ENCODE measurements around the gene COG8. TPM values are rescaled to one million over a fixed set of nuclear protein-coding genes. Genes with fewer than 3 reads are reported as not detected.
A peak's percentile ranks its signal among the peaks of the same experiment; 100 is the strongest.

Gene COG8
- total RNA-seq, 1 donor from 2014 or later: 46.2 TPM

DNA sequence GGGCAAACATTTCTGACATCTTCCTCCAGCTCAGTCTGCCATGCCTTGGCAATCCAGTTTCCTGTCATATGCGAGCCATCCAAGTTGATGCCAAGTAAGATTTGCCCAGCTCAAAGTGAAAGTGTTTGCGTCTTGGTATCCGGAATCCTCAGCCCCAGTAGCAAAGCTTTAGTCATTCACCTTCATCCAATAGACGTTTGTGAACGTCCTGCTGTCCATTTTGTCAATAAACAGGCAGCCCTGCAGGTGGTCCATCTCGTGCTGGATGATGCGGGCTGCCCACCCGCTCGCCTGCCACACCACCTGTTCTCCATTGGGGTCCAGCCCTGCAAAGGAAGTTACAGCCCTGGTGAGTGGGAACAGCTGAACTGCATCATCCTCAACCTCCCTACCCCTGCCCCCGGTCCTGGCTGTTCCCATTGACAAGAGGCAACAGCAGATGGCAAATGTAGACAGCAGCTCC is 10.5 kb downstream of the COG8 start:
- H3K27ac ChIP-seq: no peak overlapping the region
- peaks cover 0 to 27% of the 10 kb centered on the region in 2 donors for H3K36me3 ChIP-seq
- DNase-seq (ENCODE audit: extremely low spot score in 2 of 2): no peak
- H3K4me1 ChIP-seq: peaks cover 70% of the 10 kb centered on the region
- intact Hi-C loops (cut with DNase I): no loop called here
- no peak for TF ChIP-seq POLR2AphosphoS5 (IDR thresholded peaks at IDR 0.05; ENCODE audit: insufficient read depth in 1 of 2, low read depth in 1 of 2)
- TF ChIP-seq POLR2A (IDR thresholded peaks at IDR 0.05): no peak
- no peak for TF ChIP-seq CTCF (IDR thresholded peaks at IDR 0.05)
- H3K27me3 ChIP-seq: no peaks in the 10 kb centered on the region
- no peaks in the 10 kb centered on the region for H3K9me3 ChIP-seq
- H3K4me3 ChIP-seq: peak overlapping the region in 1 of 2 donors; percentile 94

GRCh38 chr16:69327585-69328310 is 11.6 kb downstream of the COG8 start:
- Histone ChIP-seq H3K27me3 (no peaks in the 10 kb centered on the region), H3K9me3 (no peaks in the 10 kb centered on the region), H3K27ac (no peak overlapping the region), H3K36me3 (peaks cover 0 to 29% of the 10 kb centered on the region in 2 donors), H3K4me1 (peaks cover 77% of the 10 kb centered on the region), H3K4me3 (no peak overlapping the region)
- intact Hi-C loops (cut with DNase I): no loop called here
- TF ChIP-seq POLR2A (IDR thresholded peaks at IDR 0.05) (no peak), CTCF (IDR thresholded peaks at IDR 0.05) (no peak), POLR2AphosphoS5 (IDR thresholded peaks at IDR 0.05; ENCODE audit: insufficient read depth in 1 of 2, low read depth in 1 of 2) (no peak)
- DNase-seq (ENCODE audit: extremely low spot score in 2 of 2): no peak

GRCh38 chr16:69326172-69326873 is 13.0 kb downstream of the COG8 start:
- no peak overlapping the region for H3K27ac ChIP-seq
- H3K27me3 ChIP-seq: no peaks in the 10 kb centered on the region
- no peak overlapping the region for H3K4me3 ChIP-seq
- TF ChIP-seq POLR2A (IDR thresholded peaks at IDR 0.05) (no peak), CTCF (IDR thresholded peaks at IDR 0.05) (no peak), POLR2AphosphoS5 (IDR thresholded peaks at IDR 0.05; ENCODE audit: insufficient read depth in 1 of 2, low read depth in 1 of 2) (no peak)
- no peak for DNase-seq (ENCODE audit: extremely low spot score in 2 of 2)
- H3K9me3 ChIP-seq: no peaks in the 10 kb centered on the region
- H3K36me3 ChIP-seq: peaks cover 0 to 43% of the 10 kb centered on the region in 2 donors
- intact Hi-C loops (cut with DNase I): no loop called here
- H3K4me1 ChIP-seq: peaks cover 71% of the 10 kb centered on the region

DNA sequence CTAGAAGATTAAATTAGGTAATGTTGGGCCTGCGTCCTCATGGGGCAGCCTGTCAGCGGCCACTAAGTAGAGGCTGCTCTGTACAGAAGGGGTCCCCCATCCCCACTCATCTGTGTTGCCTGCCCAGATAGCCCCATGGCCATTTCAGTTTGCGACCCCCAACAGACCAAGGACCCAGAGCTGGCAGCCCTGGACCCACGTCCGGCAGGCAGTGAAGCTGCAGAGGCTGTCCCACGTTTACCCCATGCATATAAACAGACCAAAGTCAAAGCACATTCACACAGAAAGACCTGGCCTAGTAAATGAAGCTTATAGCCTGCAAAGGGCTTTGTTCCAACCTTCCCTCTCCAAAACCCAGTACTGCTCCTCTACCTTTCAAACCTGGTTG is 13.6 kb downstream of the COG8 start:
- Histone ChIP-seq H3K27ac (no peak overlapping the region), H3K9me3 (no peaks in the 10 kb centered on the region), H3K27me3 (no peaks in the 10 kb centered on the region), H3K4me1 (peaks cover 66% of the 10 kb centered on the region), H3K4me3 (no peak overlapping the region), H3K36me3 (peaks cover 0 to 49% of the 10 kb centered on the region in 2 donors)
- peak in 1 of 2 donors; percentile 84 for DNase-seq (ENCODE audit: extremely low spot score in 2 of 2)
- TF ChIP-seq POLR2AphosphoS5 (IDR thresholded peaks at IDR 0.05; ENCODE audit: insufficient read depth in 1 of 2, low read depth in 1 of 2) (no peak), POLR2A (IDR thresholded peaks at IDR 0.05) (no peak), CTCF (IDR thresholded peaks at IDR 0.05) (no peak)
- intact Hi-C loops (cut with DNase I): no loop called here

Measured in vagina (tissue), 2 donors.